Natural killer cell (primary cell): Measurements from ENCODE around the gene CAV2. TPM values are rescaled to one million over a fixed set of nuclear protein-coding genes. Genes with fewer than 3 reads are reported as not detected.

Experiments
- ATAC-seq, 3 donors: fragments of 150-1000 bp in 2 of 3; fragments of 200-7000 bp in 1 of 3; cut with Tn5 transposase; 1 replicate in 1 of 3; 2 replicates in 2 of 3; pipeline ENCODE4 v1.10.0; 2021; ENCODE audit warnings: mild to moderate bottlenecking in 2 of 3, moderate library complexity in 2 of 3
- DNase-seq, 2 donors: peaks; one replicate each; pipeline versions ENCODE4 v3.0.0 to v3.0.0-alpha.2; 2013 to 2021; ENCODE audit warnings: mixed read lengths in 1 of 2
- H3K27ac ChIP-seq: one replicate; pipeline ENCODE4 v1.5.1; 2013; ENCODE audit warnings: mild to moderate bottlenecking, low read length
- H3K27me3 ChIP-seq: one replicate; pipeline ENCODE4 v1.6.1; 2013; ENCODE audit warnings: low read length; ENCODE audit not compliant: control insufficient read depth, insufficient read depth
- H3K36me3 ChIP-seq: one replicate; pipeline ENCODE4 v1.6.1; 2013; ENCODE audit warnings: low read length; ENCODE audit not compliant: control insufficient read depth, insufficient read depth
- H3K4me1 ChIP-seq: one replicate; pipeline ENCODE4 v1.6.1; 2013; ENCODE audit warnings: low read length; ENCODE audit not compliant: control insufficient read depth, insufficient read depth
- H3K4me3 ChIP-seq: one replicate; pipeline ENCODE4 v1.5.1; 2013; ENCODE audit warnings: low read length
- H3K9me3 ChIP-seq: one replicate; pipeline ENCODE4 v1.6.1; 2013; ENCODE audit warnings: low read length; ENCODE audit not compliant: control insufficient read depth, insufficient read depth
- H3K27ac Mint-ChIP-seq, 2 donors: one replicate each; pipeline ENCODE4 v1.8.0; 2022; ENCODE audit warnings: mild to moderate bottlenecking in 2 of 2, mixed read lengths in 2 of 2, moderate library complexity in 1 of 2
- H3K27me3 Mint-ChIP-seq, 2 donors: one replicate each; pipeline ENCODE4 v1.8.0; 2022; ENCODE audit warnings: low read depth in 2 of 2, mixed read lengths in 2 of 2
- H3K36me3 Mint-ChIP-seq: one replicate; pipeline ENCODE4 v1.8.0; 2022; ENCODE audit warnings: mixed read lengths
- H3K4me1 Mint-ChIP-seq, 2 donors: one replicate each; pipeline ENCODE4 v1.8.0; 2022; ENCODE audit warnings: mixed read lengths in 2 of 2
- H3K4me3 Mint-ChIP-seq: one replicate; pipeline ENCODE4 v1.8.0; 2022; ENCODE audit warnings: mild to moderate bottlenecking, moderate library complexity, mixed read lengths
- H3K9me3 Mint-ChIP-seq, 2 donors: one replicate each; pipeline ENCODE4 v1.8.0; 2022; ENCODE audit warnings: mixed read lengths in 2 of 2
- CTCF ChIP-seq: fragments of 200-600 bp; IDR thresholded peaks from one replicate; pipeline ENCODE4 v1.8.0; 2022; ENCODE audit warnings: antibody characterized with exemption
- WGBS: methylation state at CpG from one replicate; pipeline ENCODE4 v1.1.7; 2013; ENCODE audit warnings: missing lambda C conversion rate; ENCODE audit not compliant: insufficient coverage; 5-methylcytosine and 5-hydroxymethylcytosine counted together
- intact Hi-C: fragments of 100-400 bp; cut with micrococcal nuclease; formaldehyde crosslinking; loops from one replicate; pipeline ENCODE4 v1.14.2; 2022
- total RNA-seq, 4 donors: library from RNA; stranded (reverse); fragments of 120-200 nt in 1 of 4; gene quantifications; one replicate each; pipeline versions ENCODE4 v1.2.3 to v1.2.4, GENCODE V29; 2013 to 2022

CAV2 gene
- total RNA-seq, 3 donors from 2014 or later (not counting 1 experiment from before 2014, with no cell fraction given), result 1.9 TPM; not detected in 2

GRCh38 chr7:116525298-116525912, 25.9 kb downstream of the CAV2 start:
- Mint-ChIP-seq H3K9me3 (no peaks in the 10 kb centered on the region), H3K4me3 (peak overlapping the region; percentile 85), H3K27ac (peak overlapping the region; percentile 8 to 71), H3K4me1 (peaks cover 14 to 25% of the 10 kb centered on the region in 2 donors), H3K36me3 (no peaks in the 10 kb centered on the region), H3K27me3 (peaks cover 55 to 73% of the 10 kb centered on the region in 2 donors)
- intact Hi-C loops, result no loop called here
- 1% methylated on average over 36 of the region's 36 CpGs for WGBS
- Histone ChIP-seq H3K4me1 (peaks cover 25% of the 10 kb centered on the region), H3K4me3 (peak overlapping the region; percentile 45), H3K36me3 (no peaks in the 10 kb centered on the region), H3K27ac (no peak overlapping the region), H3K9me3 (no peaks in the 10 kb centered on the region), H3K27me3 (peaks cover 46% of the 10 kb centered on the region)
- TF ChIP-seq CTCF, result no peak
- ATAC-seq (peak; percentile 58 to 64 (median 58)), DNase-seq (peak; percentile 31 to 58)

GRCh38 chr7:116525913-116526861, 26.6 kb downstream of the CAV2 start:
- H3K4me1 Mint-ChIP-seq, result peaks cover 14 to 25% of the 10 kb centered on the region in 2 donors
- peaks cover 55 to 80% of the 10 kb centered on the region in 2 donors for H3K27me3 Mint-ChIP-seq
- no peak overlapping the region for H3K27ac ChIP-seq
- intact Hi-C loops, result loop anchor here (2.0 kb wide), 2 partner anchors 267 to 353 kb away; no protein-coding TSS in a partner anchor
- H3K27ac Mint-ChIP-seq, result peak overlapping the region in 1 of 2 donors; percentile 71
- no peaks in the 10 kb centered on the region for H3K36me3 ChIP-seq
- peaks cover 25% of the 10 kb centered on the region for H3K4me1 ChIP-seq
- peak; percentile 76 for TF ChIP-seq CTCF
- peak overlapping the region; percentile 45 for H3K4me3 ChIP-seq
- ATAC-seq (peak; percentile 86 to 93 (median 89)), DNase-seq (peak; percentile 50 to 78)
- under 1% methylated on average over 76 of the region's 83 CpGs for WGBS
- H3K36me3 Mint-ChIP-seq, result no peaks in the 10 kb centered on the region
- no peaks in the 10 kb centered on the region for H3K9me3 ChIP-seq
- H3K9me3 Mint-ChIP-seq, result no peaks in the 10 kb centered on the region
- H3K27me3 ChIP-seq, result peaks cover 46% of the 10 kb centered on the region
- H3K4me3 Mint-ChIP-seq, result peak overlapping the region; percentile 85

- TF ChIP-seq CTCF, result no peak
- intact Hi-C loops, result loop anchor here (2.0 kb wide), 2 partner anchors 268 to 354 kb away; no protein-coding TSS in a partner anchor
- Histone ChIP-seq H3K4me1 (peaks cover 25% of the 10 kb centered on the region), H3K27ac (no peak overlapping the region), H3K27me3 (peaks cover 46% of the 10 kb centered on the region), H3K9me3 (no peaks in the 10 kb centered on the region), H3K4me3 (no peak overlapping the region), H3K36me3 (no peaks in the 10 kb centered on the region)
- H3K4me3 Mint-ChIP-seq, result peak overlapping the region; percentile 13
- peaks cover 52 to 80% of the 10 kb centered on the region in 2 donors for H3K27me3 Mint-ChIP-seq
- no peaks in the 10 kb centered on the region for H3K9me3 Mint-ChIP-seq
- WGBS, result 64% methylated on average over 3 of the region's 5 CpGs
- H3K4me1 Mint-ChIP-seq, result peaks cover 14 to 25% of the 10 kb centered on the region in 2 donors
- H3K27ac Mint-ChIP-seq, result no peak overlapping the region
- DNase-seq (peak in 1 of 2 donors; percentile 15), ATAC-seq (no peak)
- no peaks in the 10 kb centered on the region for H3K36me3 Mint-ChIP-seq
Measured at GRCh38 chr7:116526897-116527296, 27.4 kb downstream of the CAV2 start.
